H1 (cell line): ENCODE results near the gene SYNJ2. TPM values are rescaled to one million over a fixed set of nuclear protein-coding genes. Genes with fewer than 3 reads are reported as not detected.

Experiments
- CTCF ChIA-PET: fragments of 300-600 bp; sonication (Branson Sonifier 250); formaldehyde crosslinking; loops from one replicate; lab custom pipeline; 2021; ENCODE audit not compliant: partially characterized antibody; lab: Charles Lee
- POLR2A ChIA-PET: fragments of 300-600 bp; sonication (Branson Sonifier 250); formaldehyde crosslinking; loops from one replicate; lab custom pipeline; 2021; ENCODE audit warnings: inconsistent platforms; ENCODE audit not compliant: partially characterized antibody; lab: Charles Lee
- DNase-seq, 2 experiments: peaks; one replicate each; pipeline versions ENCODE4 v3.0.0 to v3.0.0-alpha.2; 2010 to 2022; ENCODE audit warnings: low spot score in 2 of 2, low read depth in 1 of 2, mixed read lengths in 1 of 2
- FAIRE-seq: peaks from 2 replicates; lab custom pipeline; 2011; peaks lifted over from hg19 to GRCh38; lab: Jason Lieb, UNC
- H2AFZ ChIP-seq: 2 replicates; pipeline ENCODE4 v1.8.1; 2012; ENCODE audit warnings: low read length, inconsistent platforms
- H2AK5ac ChIP-seq: 2 replicates; pipeline ENCODE4 v1.6.1; 2013; ENCODE audit warnings: low read depth, low read length
- H2BK120ac ChIP-seq: replicated peaks from 2 replicates; pipeline ENCODE3; 2013; ENCODE audit warnings: low read depth, low read length, inconsistent platforms
- H2BK12ac ChIP-seq: 2 replicates; pipeline ENCODE4 v1.6.1; 2013; ENCODE audit warnings: low read depth, low read length
- H2BK15ac ChIP-seq: 2 replicates; pipeline ENCODE4 v1.6.1; 2013; ENCODE audit warnings: low read length
- H2BK20ac ChIP-seq: 2 replicates; pipeline ENCODE4 v1.6.1; 2013; ENCODE audit warnings: low read length
- H2BK5ac ChIP-seq: 2 replicates; pipeline ENCODE4 v1.6.1; 2013; ENCODE audit warnings: low read depth, low read length
- H3K14ac ChIP-seq: 2 replicates; pipeline ENCODE4 v1.6.1; 2013; ENCODE audit warnings: inconsistent platforms; ENCODE audit not compliant: insufficient read length
- H3K18ac ChIP-seq: 2 replicates; pipeline ENCODE4 v1.6.1; 2013; ENCODE audit warnings: low read length; ENCODE audit errors: extremely low read depth
- H3K23ac ChIP-seq: 2 replicates; pipeline ENCODE4 v1.6.1; 2013; ENCODE audit warnings: inconsistent platforms; ENCODE audit not compliant: insufficient read length
- H3K23me2 ChIP-seq: 2 replicates; pipeline ENCODE4 v1.6.1; 2013; ENCODE audit warnings: low read depth, low read length
- H3K27ac ChIP-seq: 2 replicates; pipeline ENCODE4 v1.6.1; 2011; ENCODE audit warnings: low read depth, low read length, inconsistent platforms
- H3K27me3 ChIP-seq, 4 experiments: replicated peaks in 1 of 4; 1 replicate in 1 of 4; 2 replicates in 3 of 4; pipeline versions ENCODE4 v1.6.1 to v1.8.1; 2011 to 2013; ENCODE audit warnings: low read length in 3 of 4, mild to moderate bottlenecking in 3 of 4, inconsistent platforms in 2 of 4, mixed read lengths in 2 of 4, moderate library complexity in 1 of 4; ENCODE audit not compliant: control insufficient read depth in 3 of 4, insufficient read depth in 3 of 4; ENCODE audit errors: extremely low read depth in 1 of 4
- H3K36me3 ChIP-seq, 4 experiments: 2 replicates each; pipeline versions ENCODE4 v1.6.1 to v1.8.1; 2011 to 2013; ENCODE audit warnings: mild to moderate bottlenecking in 4 of 4, low read length in 3 of 4, moderate library complexity in 2 of 4, control low read depth in 1 of 4, inconsistent platforms in 1 of 4; ENCODE audit not compliant: insufficient read depth in 4 of 4, control insufficient read depth in 2 of 4
- H3K4ac ChIP-seq: replicated peaks from 2 replicates; pipeline ENCODE3; 2013; ENCODE audit warnings: low read length, low read depth, mixed read lengths, inconsistent platforms; ENCODE audit not compliant: insufficient read length
- H3K4me1 ChIP-seq, 4 experiments: replicated peaks in 1 of 4; 1 replicate in 1 of 4; 2 replicates in 3 of 4; pipeline versions ENCODE4 v1.6.1 to v1.8.1; 2011 to 2013; ENCODE audit warnings: low read length in 3 of 4, inconsistent platforms in 2 of 4, mixed read lengths in 1 of 4; ENCODE audit not compliant: insufficient read depth in 4 of 4, control insufficient read depth in 3 of 4
- H3K4me2 ChIP-seq, 2 experiments: 2 replicates each; pipeline versions ENCODE4 v1.6.1 to v1.8.1; 2011 to 2013; ENCODE audit warnings: low read depth in 2 of 2, low read length in 2 of 2, control low read depth in 1 of 2, inconsistent platforms in 1 of 2, mild to moderate bottlenecking in 1 of 2; ENCODE audit not compliant: insufficient read depth in 1 of 2
- H3K4me3 ChIP-seq, 4 experiments: fragments of 200-600, 300-600 bp in 1 of 4; sonication (generic), shearing (Covaris generic), sonication (Bioruptor Twin) in 1 of 4; 2 replicates each; pipeline versions ENCODE4 v1.5.1 to v1.8.1; 2011 to 2016; ENCODE audit warnings: low read length in 4 of 4, low read depth in 3 of 4, control low read depth in 2 of 4, inconsistent platforms in 2 of 4, mild to moderate bottlenecking in 2 of 4, mixed read lengths in 1 of 4, moderate library complexity in 1 of 4; ENCODE audit not compliant: insufficient read depth in 2 of 4; ENCODE audit errors: extremely low read depth in 1 of 4
- H3K56ac ChIP-seq: replicated peaks from 2 replicates; pipeline ENCODE3; 2013; ENCODE audit warnings: low read depth, mild to moderate bottlenecking, mixed read lengths, low read length, inconsistent platforms; ENCODE audit not compliant: insufficient read length
- H3K79me1 ChIP-seq: 2 replicates; pipeline ENCODE4 v1.6.1; 2013; ENCODE audit warnings: low read depth, low read length, control low read depth
- H3K79me2 ChIP-seq, 2 experiments: 2 replicates each; pipeline versions ENCODE4 v1.6.1 to v1.8.1; 2012 to 2013; ENCODE audit warnings: low read length in 2 of 2, mild to moderate bottlenecking in 2 of 2, inconsistent platforms in 1 of 2; ENCODE audit not compliant: insufficient read depth in 2 of 2, control insufficient read depth in 1 of 2
- H3K9ac ChIP-seq, 4 experiments: replicated peaks in 1 of 4; 1 replicate in 1 of 4; 2 replicates in 3 of 4; pipeline versions ENCODE4 v1.6.1 to v1.8.1; 2011 to 2013; ENCODE audit warnings: low read depth in 3 of 4, low read length in 3 of 4, control low read depth in 2 of 4, mild to moderate bottlenecking in 2 of 4, moderate library complexity in 2 of 4, inconsistent platforms in 1 of 4; ENCODE audit errors: extremely low read depth in 1 of 4
- H3K9me3 ChIP-seq, 2 experiments: 2 replicates each; pipeline versions ENCODE4 v1.6.1 to v1.8.1; 2012 to 2013; ENCODE audit warnings: mild to moderate bottlenecking in 2 of 2, moderate library complexity in 2 of 2, control low read depth in 1 of 2, inconsistent platforms in 1 of 2, low read depth in 1 of 2, low read length in 1 of 2, mixed read lengths in 1 of 2; ENCODE audit not compliant: insufficient read depth in 2 of 2
- H4K20me1 ChIP-seq, 2 experiments: replicated peaks in 1 of 2; 2 replicates each; pipeline versions ENCODE3 to v1.8.1; 2011 to 2013; ENCODE audit warnings: inconsistent platforms in 2 of 2, low read length in 2 of 2, mild to moderate bottlenecking in 1 of 2; ENCODE audit not compliant: insufficient read depth in 2 of 2, control insufficient read depth in 1 of 2
- H4K5ac ChIP-seq: 2 replicates; pipeline ENCODE4 v1.6.1; 2013; ENCODE audit warnings: low read length, low read depth, mixed read lengths, inconsistent platforms; ENCODE audit not compliant: insufficient read length
- H4K8ac ChIP-seq: 2 replicates; pipeline ENCODE4 v1.8.0; 2013; ENCODE audit warnings: mild to moderate bottlenecking, moderate library complexity, low read length, inconsistent platforms; ENCODE audit not compliant: insufficient read depth; ENCODE audit errors: extremely low read depth
- H4K91ac ChIP-seq: replicated peaks from 2 replicates; pipeline ENCODE3; 2013; ENCODE audit warnings: low read length, mixed read lengths, inconsistent platforms; ENCODE audit not compliant: insufficient read length
- BRCA1 ChIP-seq: IDR thresholded peaks from 2 replicates; pipeline ENCODE4 v1.6.1; 2012; ENCODE audit warnings: low read depth, low read length, improper control_type of control experiment
- CEBPB ChIP-seq: IDR thresholded peaks from 2 replicates; pipeline ENCODE4 v1.6.1; 2012; ENCODE audit warnings: low read depth, low read length
- CHD2 ChIP-seq: IDR thresholded peaks from 2 replicates; pipeline ENCODE4 v1.6.1; 2012; ENCODE audit warnings: low read length, improper control_type of control experiment
- CTBP2 ChIP-seq: IDR thresholded peaks from 2 replicates; pipeline ENCODE4 v1.7.0; 2011; ENCODE audit warnings: borderline replicate concordance, mild to moderate bottlenecking, moderate library complexity, mixed read lengths, low read length; ENCODE audit not compliant: insufficient read depth, insufficient read length
- CTCF ChIP-seq, 3 experiments: IDR thresholded peaks; 1 replicate in 2 of 3; 2 replicates in 1 of 3; pipeline versions ENCODE4 v1.5.1 to v1.6.1; 2011; ENCODE audit warnings: low read length in 3 of 3, mild to moderate bottlenecking in 3 of 3, inconsistent platforms in 2 of 3, low read depth in 1 of 3, moderate library complexity in 1 of 3; ENCODE audit not compliant: insufficient read depth in 1 of 3; ENCODE audit errors: control extremely low read depth in 1 of 3
- EZH2 ChIP-seq: fragments of 200-600 bp; sonication (generic); IDR thresholded peaks from 2 replicates; pipeline ENCODE4 v1.7.1; 2012; ENCODE audit warnings: low read depth, mild to moderate bottlenecking, moderate library complexity, low read length, inconsistent platforms; ENCODE audit not compliant: severe bottlenecking
- HDAC2 ChIP-seq, 2 experiments: fragments of 300-600 bp in 1 of 2; sonication (generic) in 1 of 2; IDR thresholded peaks; 2 replicates each; pipeline ENCODE4 v1.6.1; 2011 to 2012; ENCODE audit warnings: low read depth in 2 of 2, low read length in 2 of 2, mild to moderate bottlenecking in 2 of 2, moderate library complexity in 2 of 2, borderline replicate concordance in 1 of 2, inconsistent platforms in 1 of 2
- POLR2AphosphoS5 ChIP-seq: IDR thresholded peaks from 2 replicates; pipeline ENCODE4 v1.6.1; 2011; ENCODE audit warnings: low read depth, low read length
- POU5F1 ChIP-seq: IDR thresholded peaks from 2 replicates; pipeline ENCODE4 v1.6.1; 2011; ENCODE audit warnings: low read depth, mild to moderate bottlenecking, low read length, moderate library complexity
- RXRA ChIP-seq: IDR thresholded peaks from 2 replicates; pipeline ENCODE4 v1.6.1; 2011; ENCODE audit warnings: low read depth, mild to moderate bottlenecking, low read length, moderate library complexity; ENCODE audit not compliant: insufficient read depth
- whole genome bisulfite sequencing, 2 experiments: shearing (Covaris generic) in 1 of 2; methylation state at CpG; one replicate each; pipeline versions ENCODE4 v1.1.6 to v1.1.7; 2013 to 2015; ENCODE audit warnings: low lambda C conversion rate in 2 of 2, mixed read lengths in 2 of 2, inconsistent platforms in 1 of 2, low coverage in 1 of 2, missing lambda C conversion rate in 1 of 2; ENCODE audit not compliant: insufficient replicate concordance in 2 of 2, insufficient coverage in 1 of 2, insufficient read length in 1 of 2; ENCODE audit errors: extremely low coverage in 1 of 2, missing lambda C conversion rate in 1 of 2; 5-methylcytosine and 5-hydroxymethylcytosine counted together
- polyA plus RNA-seq, 7 experiments: library from polyadenylated mRNA; depleted of rRNA in 3 of 7; stranded (reverse) in 5 of 7; unstranded in 2 of 7; fragments of >200 nt in 5 of 7; fragments of 200-250 nt in 2 of 7; gene quantifications; 1 replicate in 5 of 7; 2 replicates in 1 of 7; 4 replicates in 1 of 7; pipeline versions ENCODE4 v1.2.1 to v1.2.3, GENCODE V29; 2011 to 2013; ENCODE audit warnings: missing spikeins in 2 of 7, mixed read lengths in 2 of 7
- total RNA-seq: library from RNA; stranded (reverse); fragmentation: NEBNext Ultra II Directional; extraction: Animal tissue kit (Norgen Biotek cat#: 25700); gene quantifications from 2 replicates; pipeline ENCODE4 v1.2.1, GENCODE V29; 2021

Gene SYNJ2
- total and polyA plus RNA-seq, 2 of the 8 experiments (the other 6 are each of a cell fraction or from before 2014, with no cell fraction given) = 3.7 to 13.9 TPM

GRCh38 chr6:158125271-158125670 is 143.6 kb downstream of the SYNJ2 start:
- Histone ChIP-seq H2AFZ (no peak overlapping the region), H3K23ac (no peak overlapping the region), H3K27me3 (no peaks in the 10 kb centered on the region), H2BK20ac (no peak overlapping the region), H3K56ac (no peak overlapping the region), H3K79me2 (no peaks in the 10 kb centered on the region), H3K4me2 (no peak overlapping the region), H3K4me1 (no peaks in the 10 kb centered on the region), H2BK5ac (no peak overlapping the region), H2BK12ac (no peak overlapping the region), H3K18ac (no peak overlapping the region), H3K23me2 (no peaks in the 10 kb centered on the region), H3K4ac (no peak overlapping the region), H3K9me3 (no peaks in the 10 kb centered on the region), H3K27ac (no peak overlapping the region), H3K9ac (no peak overlapping the region), H4K8ac (no peak overlapping the region), H3K14ac (no peak overlapping the region), H2BK15ac (no peak overlapping the region), H4K20me1 (no peaks in the 10 kb centered on the region), H2AK5ac (no peak overlapping the region), H3K36me3 (peaks cover 0 to 2% (median 0%) of the 10 kb centered on the region in 4 experiments; a peak in 3 of 8 replicates), H3K79me1 (no peaks in the 10 kb centered on the region), H3K4me3 (no peak overlapping the region), H2BK120ac (no peak overlapping the region), H4K91ac (no peak overlapping the region), H4K5ac (no peak overlapping the region)
- CTCF ChIA-PET = no interaction called here
- WGBS, 2 experiments = 91% methylated on average over 2 of the region's 2 CpGs; no CpG with 5 or more reads in 1 of the 2 experiments
- DNase-seq (no peak), FAIRE-seq (no peak)
- POLR2A ChIA-PET = no interaction called here
- TF ChIP-seq BRCA1 = no peak
- TF ChIP-seq POLR2AphosphoS5 = no peak
- no peak for TF ChIP-seq HDAC2 (IDR thresholded peaks at IDR 0.05; ENCODE audit: borderline replicate concordance in 1 of 2, low read depth in 2 of 2, low read length in 2 of 2)
- no peak for TF ChIP-seq EZH2
- no peak for TF ChIP-seq CEBPB
- TF ChIP-seq CTBP2 = no peak
- no peak for TF ChIP-seq RXRA
- TF ChIP-seq CHD2 = no peak
- TF ChIP-seq CTCF (IDR thresholded peaks at IDR 0.05; ENCODE audit: control extremely low read depth in 1 of 3, insufficient read depth in 1 of 3, low read depth in 1 of 3, low read length in 3 of 3) = no peak
- no peak for TF ChIP-seq POU5F1
